HepG2 (cell line): ENCODE measurements around the gene DHX32. TPM values are rescaled to one million over a fixed set of nuclear protein-coding genes. Genes with fewer than 3 reads are reported as not detected.

ENCODE experiments used
- ATAC-seq: fragments of 200-7000 bp; cut with Tn5 transposase; 3 replicates; pipeline ENCODE4 v1.9.1; 2020; ENCODE audit warnings: mild to moderate bottlenecking, moderate library complexity
- BruUV-seq: library from RNA; stranded (reverse); fragments of 400-500 nt; replicated peaks from 2 replicates; lab custom pipeline; 2021; lab: Mats Ljungman, UMichigan
- CTCF ChIA-PET: fragments of 300-600 bp; formaldehyde crosslinking; extraction: SDS; loops from one replicate; lab custom pipeline; 2021; ENCODE audit warnings: low total read pairs, inconsistent platforms, low intra/inter-chr PET ratio; lab: Yijun Ruan, JAX
- POLR2A ChIA-PET: fragments of 350-600 bp; sonication (Branson Sonifier 250); formaldehyde crosslinking; loops from one replicate; lab custom pipeline; 2020; ENCODE audit warnings: antibody characterized with exemption, inconsistent platforms; lab: Yijun Ruan, JAX
- DNase-seq: peaks from one replicate; pipeline ENCODE4 v3.0.0-alpha.2; 2015; ENCODE audit warnings: low spot score
- FAIRE-seq: peaks from 3 replicates; lab custom pipeline; 2011; peaks lifted over from hg19 to GRCh38; lab: Jason Lieb, UNC
- H2AFZ ChIP-seq: one replicate; pipeline ENCODE4 v1.6.1; 2011; ENCODE audit warnings: low read length, inconsistent platforms
- H3K27ac ChIP-seq: fragments of 300-600 bp; 3 replicates; pipeline ENCODE4 v1.8.0; 2011; ENCODE audit warnings: mixed run types, mild to moderate bottlenecking, mixed read lengths, low read length, inconsistent platforms; ENCODE audit not compliant: insufficient read depth; ENCODE audit errors: extremely low read length
- H3K27me3 ChIP-seq, 2 experiments: fragments of 200-600 bp in 1 of 2; 2 replicates in 1 of 2; 3 replicates in 1 of 2; pipeline versions ENCODE4 v1.6.0 to v1.8.0; 2011; ENCODE audit warnings: low read length in 2 of 2, mild to moderate bottlenecking in 2 of 2, moderate library complexity in 2 of 2, inconsistent platforms in 1 of 2; ENCODE audit not compliant: insufficient read depth in 2 of 2, control insufficient read depth in 1 of 2
- H3K36me3 ChIP-seq, 2 experiments: fragments of 200-600 bp in 1 of 2; replicated peaks in 1 of 2; 2 replicates in 1 of 2; 3 replicates in 1 of 2; pipeline versions ENCODE4 v1.5.1 to v1.8.0; 2011; ENCODE audit warnings: low read length in 2 of 2, inconsistent platforms in 1 of 2; ENCODE audit not compliant: insufficient read depth in 2 of 2, control insufficient read depth in 1 of 2
- H3K4me1 ChIP-seq: 2 replicates; pipeline ENCODE4 v1.5.1; 2012; ENCODE audit warnings: low read length, inconsistent platforms; ENCODE audit not compliant: insufficient read depth
- H3K4me2 ChIP-seq: 2 replicates; pipeline ENCODE4 v1.6.0; 2011; ENCODE audit warnings: low read depth, low read length, inconsistent platforms
- H3K4me3 ChIP-seq, 3 experiments: fragments of 200-600 bp in 1 of 3; sonication (generic), shearing (Covaris generic) in 1 of 3; replicated peaks in 1 of 3; 2 replicates each; pipeline ENCODE4 v1.5.1; 2011 to 2016; ENCODE audit warnings: low read length in 3 of 3, inconsistent platforms in 2 of 3, low read depth in 2 of 3, mild to moderate bottlenecking in 2 of 3, control low read depth in 1 of 3, mixed read lengths in 1 of 3; ENCODE audit not compliant: insufficient read depth in 1 of 3
- H3K79me2 ChIP-seq: one replicate; pipeline ENCODE4 v1.6.1; 2011; ENCODE audit warnings: low read length, inconsistent platforms; ENCODE audit not compliant: insufficient read depth
- H3K9ac ChIP-seq: 2 replicates; pipeline ENCODE4 v1.6.0; 2011; ENCODE audit warnings: mild to moderate bottlenecking, low read depth, low read length, inconsistent platforms; ENCODE audit not compliant: insufficient read depth
- H3K9me3 ChIP-seq: 2 replicates; pipeline ENCODE4 v1.5.1; 2012; ENCODE audit warnings: mild to moderate bottlenecking, low read length
- H4K20me1 ChIP-seq: 2 replicates; pipeline ENCODE4 v1.6.0; 2011; ENCODE audit warnings: inconsistent platforms, mild to moderate bottlenecking, low read length, moderate library complexity; ENCODE audit not compliant: insufficient read depth
- BCL6 ChIP-seq: IDR thresholded peaks from 2 replicates; pipeline ENCODE4 v1.6.1; 2016; ENCODE audit warnings: missing genetic modification reagents, missing compliant biosample characterization
- FOSL1 ChIP-seq: sonication (generic); formaldehyde crosslinking; IDR thresholded peaks from 2 replicates; pipeline ENCODE4 v1.9.0; 2021; ENCODE audit warnings: missing genetic modification reagents, borderline replicate concordance
- FOXK1 ChIP-seq: sonication (generic); formaldehyde crosslinking; IDR thresholded peaks from 2 replicates; pipeline ENCODE4 v1.4.0; 2020; ENCODE audit warnings: low read depth, missing genetic modification reagents, borderline replicate concordance
- HMG20A ChIP-seq: IDR thresholded peaks from 2 replicates; pipeline ENCODE4 v1.6.1; 2016; ENCODE audit warnings: borderline replicate concordance
- HOXA5 ChIP-seq: sonication (generic); formaldehyde crosslinking; IDR thresholded peaks from 2 replicates; pipeline ENCODE4 v1.4.0; 2020; ENCODE audit warnings: missing genetic modification reagents
- JUN ChIP-seq: sonication (generic); formaldehyde crosslinking; IDR thresholded peaks from 2 replicates; pipeline ENCODE4 v1.4.0; 2020; ENCODE audit warnings: mild to moderate bottlenecking, missing genetic modification reagents
- NCOA5 ChIP-seq: sonication (generic); formaldehyde crosslinking; IDR thresholded peaks from 2 replicates; pipeline ENCODE4 v1.4.0; 2020; ENCODE audit warnings: missing genetic modification reagents
- POLR2A ChIP-seq, 2 experiments: IDR thresholded peaks; 2 replicates each; pipeline ENCODE4 v1.6.1; 2011; ENCODE audit warnings: low read depth in 2 of 2, low read length in 2 of 2, mild to moderate bottlenecking in 1 of 2, moderate library complexity in 1 of 2; ENCODE audit not compliant: insufficient read depth in 1 of 2
- TERF1 ChIP-seq: sonication (generic); formaldehyde crosslinking; IDR thresholded peaks from 2 replicates; pipeline ENCODE4 v1.8.0; 2022; ENCODE audit warnings: mild to moderate bottlenecking, missing genetic modification reagents, moderate library complexity
- USF2 ChIP-seq, 2 experiments: sonication (generic) in 1 of 2; formaldehyde crosslinking in 1 of 2; IDR thresholded peaks; 2 replicates each; pipeline versions ENCODE4 v1.5.1 to v1.6.1; 2011 to 2020; ENCODE audit warnings: borderline replicate concordance in 1 of 2, low read depth in 1 of 2, low read length in 1 of 2, mild to moderate bottlenecking in 1 of 2, missing genetic modification reagents in 1 of 2, moderate library complexity in 1 of 2
- ZBTB21 ChIP-seq: sonication (generic); formaldehyde crosslinking; IDR thresholded peaks from 2 replicates; pipeline ENCODE4 v1.4.0; 2020; ENCODE audit warnings: missing genetic modification reagents
- ZBTB25 ChIP-seq: IDR thresholded peaks from 2 replicates; pipeline ENCODE4 v1.6.1; 2018; ENCODE audit warnings: missing genetic modification reagents
- ZBTB7A ChIP-seq: sonication (generic); formaldehyde crosslinking; IDR thresholded peaks from 2 replicates; pipeline ENCODE4 v1.8.0; 2022; ENCODE audit warnings: mild to moderate bottlenecking, missing genetic modification reagents
- ZNF12 ChIP-seq: sonication (generic); formaldehyde crosslinking; IDR thresholded peaks from 2 replicates; pipeline ENCODE4 v1.5.0; 2020; ENCODE audit warnings: missing genetic modification reagents
- ZNF460 ChIP-seq: sonication (generic); formaldehyde crosslinking; IDR thresholded peaks from 2 replicates; pipeline ENCODE4 v1.5.1; 2020; ENCODE audit warnings: missing genetic modification reagents, mild to moderate bottlenecking, borderline replicate concordance
- ZNF530 ChIP-seq: sonication (generic); formaldehyde crosslinking; IDR thresholded peaks from 2 replicates; pipeline ENCODE4 v1.5.0; 2020; ENCODE audit warnings: low read depth, mild to moderate bottlenecking, missing genetic modification reagents
- WGBS: methylation state at CpG from one replicate; pipeline ENCODE4 v1.1.6; 2017; ENCODE audit warnings: low lambda C conversion rate; 5-methylcytosine and 5-hydroxymethylcytosine counted together
- in situ Hi-C: cut with HindIII; loops from 2 replicates; pipeline ENCODE4 v1.10.0; 2017; ENCODE audit warnings: low pct_unique_long_range_greater_than_20kb; ENCODE audit not compliant: extremely low pct_ligation_motif_present
- intact Hi-C: fragments of 100-400 bp; cut with micrococcal nuclease; formaldehyde crosslinking; loops from one replicate; pipeline ENCODE4 v1.10.0; 2022; ENCODE audit not compliant: unreplicated experiment
- polyA plus RNA-seq, 8 experiments: library from polyadenylated mRNA; depleted of rRNA in 3 of 8; stranded (reverse) in 7 of 8; unstranded in 1 of 8; fragments of >200 nt; fragmentation: Illumina TruSeq in 4 of 8; extraction: Trizol in 4 of 8; gene quantifications; 2 replicates each; pipeline versions ENCODE4 v1.2.1 to v1.2.3, GENCODE V29; 2011 to 2016; ENCODE audit warnings: low read depth in 4 of 8, missing spikeins in 1 of 8, mixed read lengths in 1 of 8; ENCODE audit not compliant: insufficient read depth in 1 of 8
- total RNA-seq, 5 experiments: library from RNA; depleted of rRNA; stranded (reverse); fragments of >200 nt; fragmentation: Illumina TruSeq; extraction: Trizol; gene quantifications; 2 replicates each; pipeline ENCODE4 v1.2.3, GENCODE V29; 2016; ENCODE audit warnings: low read depth in 1 of 5
- TF ChIP-seq, protein P1 (sequence below): sonication (generic); formaldehyde crosslinking; IDR thresholded peaks from 2 replicates; pipeline ENCODE4 v1.5.0; 2020; ENCODE audit warnings: missing genetic modification reagents, mild to moderate bottlenecking, borderline replicate concordance
- TF ChIP-seq, protein P2 (sequence below): sonication (generic); formaldehyde crosslinking; IDR thresholded peaks from 2 replicates; pipeline ENCODE4 v1.5.1; 2020; ENCODE audit warnings: missing genetic modification reagents, mild to moderate bottlenecking, borderline replicate concordance

DHX32 gene
- total and polyA plus RNA-seq, 2 of the 13 experiments (the other 11 are each of a cell fraction or from before 2014, with no cell fraction given) = 15.5 to 16.5 TPM

DNA sequence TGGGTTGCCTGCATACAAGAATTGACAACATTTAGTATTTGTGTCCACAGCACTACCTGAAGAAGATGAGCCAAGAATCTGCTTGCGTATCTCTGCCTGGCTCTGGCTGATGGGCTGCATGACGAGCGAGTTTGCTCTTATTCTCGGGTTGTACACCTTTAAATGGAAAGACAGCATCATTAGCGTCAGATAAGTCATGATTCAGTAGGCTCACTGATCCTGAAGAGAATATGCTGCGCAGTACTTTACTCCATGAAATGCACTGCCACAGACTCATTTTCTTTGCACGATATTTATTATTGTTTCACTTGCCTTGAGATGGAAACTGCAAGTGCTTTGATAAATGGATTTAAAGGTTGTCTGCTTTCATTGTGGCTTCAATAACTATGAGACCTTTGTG lies 28.6 kb downstream of the DHX32 start:
- ChIA-PET CTCF (no interaction called here), POLR2A (no interaction called here)
- Histone ChIP-seq H2AFZ (no peak overlapping the region), H3K79me2 (no peaks in the 10 kb centered on the region), H3K9ac (no peak overlapping the region), H3K4me3 (no peak overlapping the region), H3K4me1 (peaks cover 16% of the 10 kb centered on the region), H3K36me3 (peaks cover 8 to 15% of the 10 kb centered on the region in 2 experiments), H3K9me3 (no peaks in the 10 kb centered on the region), H4K20me1 (no peaks in the 10 kb centered on the region), H3K27ac (no peak overlapping the region), H3K27me3 (no peaks in the 10 kb centered on the region)
- intact Hi-C loops = no loop called here
- ATAC-seq = no peak
- no peak for DNase-seq
- no TSS peak for BruUV-seq
- WGBS = 93% methylated on average over 7 of the region's 7 CpGs
- TF ChIP-seq HMG20A (no peak), NCOA5 (CRISPR knock-in tag) (no peak), HOXA5 (CRISPR knock-in tag) (no peak), ZBTB21 (CRISPR knock-in tag) (no peak), ZBTB7A (CRISPR knock-in tag) (no peak), BCL6 (CRISPR knock-in tag) (no peak), POLR2A (IDR thresholded peaks at IDR 0.05; ENCODE audit: insufficient read depth in 1 of 2, low read depth in 2 of 2, low read length in 2 of 2) (no peak), FOXK1 (CRISPR knock-in tag) (no peak), FOSL1 (CRISPR knock-in tag) (no peak), ZBTB25 (CRISPR knock-in tag) (no peak), TERF1 (CRISPR knock-in tag) (no peak), USF2 (IDR thresholded peaks at IDR 0.05; ENCODE audit: low read depth, low read length) (no peak), USF2 (CRISPR knock-in tag; IDR thresholded peaks at IDR 0.05; ENCODE audit: borderline replicate concordance) (no peak), JUN (CRISPR knock-in tag) (no peak), ZNF12 (CRISPR knock-in tag) (no peak), ZNF530 (CRISPR knock-in tag) (no peak), ZNF460 (no peak)
- TF ChIP-seq, protein P1, sequence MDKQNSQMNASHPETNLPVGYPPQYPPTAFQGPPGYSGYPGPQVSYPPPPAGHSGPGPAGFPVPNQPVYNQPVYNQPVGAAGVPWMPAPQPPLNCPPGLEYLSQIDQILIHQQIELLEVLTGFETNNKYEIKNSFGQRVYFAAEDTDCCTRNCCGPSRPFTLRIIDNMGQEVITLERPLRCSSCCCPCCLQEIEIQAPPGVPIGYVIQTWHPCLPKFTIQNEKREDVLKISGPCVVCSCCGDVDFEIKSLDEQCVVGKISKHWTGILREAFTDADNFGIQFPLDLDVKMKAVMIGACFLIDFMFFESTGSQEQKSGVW (CRISPR knock-in tag) = no peak
- TF ChIP-seq, protein P2, sequence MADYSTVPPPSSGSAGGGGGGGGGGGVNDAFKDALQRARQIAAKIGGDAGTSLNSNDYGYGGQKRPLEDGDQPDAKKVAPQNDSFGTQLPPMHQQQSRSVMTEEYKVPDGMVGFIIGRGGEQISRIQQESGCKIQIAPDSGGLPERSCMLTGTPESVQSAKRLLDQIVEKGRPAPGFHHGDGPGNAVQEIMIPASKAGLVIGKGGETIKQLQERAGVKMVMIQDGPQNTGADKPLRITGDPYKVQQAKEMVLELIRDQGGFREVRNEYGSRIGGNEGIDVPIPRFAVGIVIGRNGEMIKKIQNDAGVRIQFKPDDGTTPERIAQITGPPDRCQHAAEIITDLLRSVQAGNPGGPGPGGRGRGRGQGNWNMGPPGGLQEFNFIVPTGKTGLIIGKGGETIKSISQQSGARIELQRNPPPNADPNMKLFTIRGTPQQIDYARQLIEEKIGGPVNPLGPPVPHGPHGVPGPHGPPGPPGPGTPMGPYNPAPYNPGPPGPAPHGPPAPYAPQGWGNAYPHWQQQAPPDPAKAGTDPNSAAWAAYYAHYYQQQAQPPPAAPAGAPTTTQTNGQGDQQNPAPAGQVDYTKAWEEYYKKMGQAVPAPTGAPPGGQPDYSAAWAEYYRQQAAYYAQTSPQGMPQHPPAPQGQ = no peak
- TF ChIP-seq, all 625 proteins: peak for 0
- no peak for FAIRE-seq
- H3K4me2 ChIP-seq = no peak overlapping the region
- in situ Hi-C loops = no loop called here
